HG03025 (cell line): Measurements from ENCODE around the gene PDE4B.
"Not testable (repeated sequence)": the region's sequence is repeated elsewhere in the genome, so short reads cannot be mapped to it uniquely, and the experiment has no call there.

ENCODE experiments used
- ATAC-seq: cut with Tn5 transposase; IDR thresholded peaks from one replicate; pipeline ENCODE4 v1.9.1; 2021; ENCODE audit warnings: mild to moderate bottlenecking, moderate library complexity; ENCODE audit not compliant: unreplicated experiment, low FRiP score

PDE4B gene

DNA sequence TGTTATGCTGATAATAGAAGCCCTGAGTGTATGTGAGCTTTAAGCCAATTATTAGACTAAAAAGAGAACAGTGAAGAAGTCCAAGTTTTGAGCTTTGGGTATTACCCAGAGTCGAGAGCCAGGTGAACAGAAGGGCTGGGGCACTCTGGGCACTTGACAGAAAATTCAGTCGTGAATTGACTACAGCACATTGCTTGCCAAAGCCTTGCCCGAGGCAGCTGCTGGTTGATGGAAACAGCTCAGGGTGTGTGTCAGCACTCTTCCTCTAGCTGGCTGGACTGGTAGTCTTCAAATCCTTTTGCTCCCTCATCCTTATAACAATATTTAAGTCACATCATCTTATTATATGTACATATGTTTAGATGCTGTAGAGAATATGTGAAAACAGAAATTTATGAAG is 21.3 kb downstream of the PDE4B start:
- ATAC-seq, result no peak

DNA sequence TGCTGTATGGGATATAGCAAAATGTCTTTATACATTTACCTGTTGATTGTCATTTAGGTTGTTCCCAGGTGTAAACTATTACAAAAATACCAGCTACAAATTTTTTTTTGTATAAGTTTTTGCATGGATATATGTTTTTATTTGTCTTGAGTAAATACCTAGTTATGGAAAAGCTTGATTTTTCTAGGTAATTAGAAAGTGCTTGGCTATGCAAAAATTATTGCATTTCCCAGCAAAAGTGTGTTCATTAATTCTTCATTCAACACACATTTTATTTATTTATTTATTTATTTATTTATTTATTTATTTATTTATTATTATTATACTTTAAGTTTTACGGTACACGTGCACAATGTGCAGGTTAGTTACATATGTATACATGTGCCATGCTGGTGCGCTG is 22.1 kb downstream of the PDE4B start:
- ATAC-seq, result no peak

DNA sequence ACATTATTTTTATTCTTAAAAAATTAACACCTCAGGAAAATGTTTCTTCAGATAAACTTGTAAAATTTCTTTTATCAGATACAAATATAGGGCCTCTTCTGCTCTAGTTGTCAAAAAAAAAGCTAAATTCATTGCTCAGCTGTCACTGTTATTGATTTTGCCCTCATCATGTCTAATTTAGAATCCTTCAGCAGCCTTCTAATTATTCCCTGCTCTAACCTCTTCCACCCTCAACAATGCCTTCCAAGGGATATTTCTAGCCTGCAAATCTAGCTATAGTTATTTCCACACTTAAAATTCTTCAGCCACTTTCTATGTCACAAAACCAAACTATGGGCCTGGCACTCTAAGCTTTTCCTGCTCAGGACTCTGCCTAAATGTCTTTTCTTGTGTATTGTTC is 25.2 kb downstream of the PDE4B start:
- no peak for ATAC-seq

GRCh38 chr1:65818966-65819365 is 26.3 kb downstream of the PDE4B start:
- no peak for ATAC-seq

- no peak for ATAC-seq
These were observed 28.3 kb downstream of the PDE4B start for GRCh38 chr1:65820983-65821382.

DNA sequence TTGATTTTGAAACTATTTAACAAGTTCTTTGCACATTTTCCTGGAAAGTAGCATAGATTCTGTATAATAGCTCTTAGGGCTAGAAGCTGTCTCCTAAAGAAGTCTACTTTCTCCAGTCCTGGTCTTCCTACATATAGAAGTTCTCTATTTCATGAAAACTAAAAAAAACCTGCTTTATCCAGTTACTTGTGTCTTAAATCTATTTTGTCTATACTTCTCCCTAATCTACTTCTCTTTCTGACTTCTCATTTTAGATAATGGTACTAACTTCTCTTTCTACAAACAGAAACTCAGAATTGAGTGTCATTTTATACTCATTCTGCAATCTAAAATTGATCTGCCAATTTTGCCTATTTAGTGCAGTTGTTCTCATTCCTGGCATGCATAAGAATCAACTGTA is 28.7 kb downstream of the PDE4B start:
- ATAC-seq, result no peak

GRCh38 chr1:65824103-65824502 is 31.4 kb downstream of the PDE4B start:
- no peak for ATAC-seq

- no peak for ATAC-seq
These were observed 33.0 kb downstream of the PDE4B start for GRCh38 chr1:65825741-65826140.

DNA sequence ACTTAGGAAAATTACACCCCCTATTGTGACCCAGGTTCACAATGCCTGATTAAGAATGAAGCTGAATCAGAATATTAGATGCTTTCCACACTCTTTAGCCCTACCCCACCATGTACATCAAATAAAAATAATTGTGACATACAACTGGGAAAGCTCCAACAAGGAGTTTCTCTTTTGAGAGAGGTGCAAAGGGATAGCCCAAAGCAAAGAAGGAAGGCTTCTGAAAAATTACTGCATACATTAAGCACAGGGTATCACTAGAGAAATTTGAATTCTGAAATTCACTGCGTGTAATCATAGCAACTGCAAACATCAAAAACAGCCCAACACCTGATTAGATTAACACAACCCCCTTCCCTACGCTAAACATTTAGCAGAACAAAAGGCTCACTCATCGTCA is 34.1 kb downstream of the PDE4B start:
- no peak for ATAC-seq

- ATAC-seq, result no peak
These were observed 34.7 kb downstream of the PDE4B start for GRCh38 chr1:65827346-65827745.

DNA sequence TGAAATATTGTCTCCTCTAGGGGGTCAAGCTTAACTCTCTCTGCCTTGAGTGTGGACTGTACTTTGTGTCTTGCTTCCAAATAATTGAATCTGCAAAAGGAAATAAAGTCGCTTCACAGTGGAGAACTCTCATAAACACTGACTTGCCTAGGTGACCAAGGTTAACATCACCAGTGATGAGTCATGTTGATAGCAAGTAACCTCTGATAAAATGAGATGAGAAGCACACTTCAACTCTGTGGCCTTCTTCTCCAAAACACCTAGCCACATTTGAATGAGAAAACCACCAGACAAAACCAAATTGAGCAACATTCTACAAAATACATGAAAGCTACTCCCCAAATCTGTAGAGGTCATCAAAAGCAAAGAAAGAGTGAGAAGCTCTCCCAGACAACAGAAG is 37.6 kb downstream of the PDE4B start:
- ATAC-seq, result no peak

GRCh38 chr1:65832296-65832695 is 39.6 kb downstream of the PDE4B start:
- ATAC-seq, result no peak

- ATAC-seq, result no peak
These were observed 44.0 kb downstream of the PDE4B start for GRCh38 chr1:65836686-65837085.

GRCh38 chr1:65840683-65841082 is 48.0 kb downstream of the PDE4B start:
- ATAC-seq, result no peak

- no peak for ATAC-seq
These were observed 51.6 kb downstream of the PDE4B start for GRCh38 chr1:65844296-65844695.

DNA sequence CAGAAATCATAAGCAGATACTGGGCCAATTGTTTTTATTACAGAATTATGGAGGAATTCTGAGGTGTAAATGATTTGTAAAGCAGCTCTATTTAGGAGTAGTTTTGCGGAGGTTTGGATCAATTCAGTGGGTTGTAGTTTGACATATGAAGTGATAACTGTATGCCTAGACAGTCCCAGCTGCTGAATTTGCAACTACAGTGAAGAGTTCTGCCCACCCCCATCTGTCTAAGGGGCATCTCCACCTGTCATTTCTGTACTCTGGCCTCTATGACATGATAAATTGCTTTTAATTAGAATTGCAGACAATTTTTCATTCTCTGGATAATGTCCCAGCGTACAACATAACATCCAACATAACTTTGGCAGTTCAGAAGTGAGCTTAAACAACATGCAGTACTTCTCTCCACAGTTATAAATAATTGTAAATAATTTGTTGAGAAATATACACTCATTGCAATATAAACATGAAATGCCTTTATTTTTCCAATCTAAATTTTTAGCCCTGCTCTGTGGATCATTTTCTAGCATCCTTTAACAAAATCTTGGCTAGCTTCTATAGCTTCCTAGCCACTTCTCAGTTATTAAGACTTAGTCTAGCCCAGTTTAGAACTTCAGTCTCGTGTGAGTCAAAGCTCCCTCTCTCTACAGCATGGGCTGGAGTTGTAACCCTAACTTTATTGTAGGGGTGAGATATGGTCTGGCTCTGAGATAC is 52.3 kb downstream of the PDE4B start:
- ATAC-seq, result no peak

- ATAC-seq, result no peak
These were observed 52.9 kb downstream of the PDE4B start for GRCh38 chr1:65845535-65846060.

DNA sequence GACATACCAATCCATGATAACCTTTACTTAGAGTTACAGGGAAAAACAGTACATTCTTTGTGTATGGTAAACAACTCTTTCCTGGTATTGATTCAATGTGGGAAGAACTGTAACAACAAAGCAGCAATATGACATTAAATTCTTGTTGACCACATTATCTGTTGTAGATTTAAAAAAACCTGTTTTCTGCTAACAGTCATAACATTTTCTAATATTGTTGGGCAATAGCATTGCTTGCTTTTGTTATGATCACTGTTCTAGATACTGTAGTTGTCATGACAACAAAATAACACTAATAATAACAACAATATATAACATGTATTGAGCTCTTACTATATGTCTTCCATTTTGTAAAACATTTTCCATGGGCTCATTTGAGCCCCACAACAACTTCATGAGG is 54.2 kb downstream of the PDE4B start:
- ATAC-seq, result no peak

DNA sequence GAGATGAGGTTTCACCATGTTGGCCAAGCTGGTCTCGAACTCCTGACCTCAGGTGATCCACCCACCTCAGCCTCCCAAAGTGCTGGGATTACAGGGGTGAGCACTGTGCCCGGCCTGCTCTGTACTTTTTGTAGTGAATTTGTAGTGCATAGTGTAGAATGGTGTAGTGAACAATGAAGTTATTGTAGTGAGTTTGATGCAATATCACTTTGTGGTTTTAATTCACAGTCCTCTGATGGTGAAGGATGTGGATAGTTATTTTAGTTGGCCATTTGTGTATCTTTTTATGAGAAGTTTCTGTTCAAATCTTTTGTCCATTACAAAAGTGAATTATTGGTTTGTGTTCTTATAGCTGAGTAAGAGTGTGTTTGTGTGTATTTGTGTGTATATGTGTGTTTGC is 57.6 kb downstream of the PDE4B start:
- ATAC-seq, result no peak

DNA sequence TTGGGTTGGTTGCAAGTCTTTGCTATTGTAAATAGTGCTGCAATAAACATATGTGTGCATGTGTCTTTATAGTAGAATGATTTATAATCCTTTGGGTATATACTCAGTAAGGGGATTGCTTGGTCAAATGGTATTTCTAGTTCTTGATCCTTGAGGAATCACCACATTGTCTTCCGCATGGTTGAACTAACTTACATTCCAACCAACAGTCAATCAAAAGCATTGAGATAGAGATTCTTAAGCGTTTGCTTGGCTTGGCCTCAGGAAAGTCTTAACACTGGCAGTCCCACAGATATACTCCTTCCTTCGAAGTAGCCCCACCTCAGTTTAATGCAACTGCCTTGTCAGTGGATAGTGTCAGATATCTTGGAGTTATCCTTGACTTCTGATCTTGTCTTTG is 63.9 kb downstream of the PDE4B start:
- not testable (repeated sequence) for ATAC-seq

GRCh38 chr1:65866439-65866838 is 73.7 kb downstream of the PDE4B start:
- ATAC-seq, result no peak

DNA sequence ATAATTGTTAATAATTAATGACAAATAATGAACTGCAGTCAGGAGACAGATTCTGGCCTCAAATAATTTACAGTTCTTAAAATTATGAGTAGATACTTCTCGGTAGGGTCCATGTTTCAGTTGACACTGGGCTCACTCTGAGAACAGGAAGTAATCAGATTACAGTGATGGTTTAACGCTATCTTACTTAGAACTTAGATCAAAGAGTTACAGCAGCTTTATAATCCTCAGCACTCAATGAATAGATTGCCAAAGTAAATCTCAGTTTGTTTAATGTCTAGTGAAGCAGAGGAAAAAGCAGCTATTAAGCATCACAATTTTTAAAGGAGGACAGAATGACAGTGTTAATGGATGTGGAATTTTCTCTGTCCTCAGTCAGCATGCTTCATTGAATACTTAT is 79.6 kb downstream of the PDE4B start:
- no peak for ATAC-seq

DNA sequence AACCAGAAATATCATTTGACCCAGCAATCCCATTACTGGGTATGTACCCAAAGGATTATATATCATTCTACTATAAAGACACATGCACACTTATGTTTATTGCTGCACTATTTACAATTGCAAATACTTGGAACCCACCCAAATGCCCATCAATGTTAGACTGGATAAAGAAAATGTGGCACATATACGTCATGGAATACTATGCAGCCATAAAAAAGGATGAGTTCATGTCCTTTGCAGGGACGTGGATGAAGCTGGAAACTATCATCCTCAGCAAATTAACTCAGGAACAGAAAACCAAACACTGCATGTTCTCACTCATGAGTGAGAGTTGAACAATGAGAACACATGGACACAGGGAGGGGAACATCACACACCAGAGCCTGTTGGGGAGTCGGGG is 85.6 kb downstream of the PDE4B start:
- not testable (repeated sequence) for ATAC-seq
